HCT116 (cell line): ENCODE data around the gene TTC12. TPM values are rescaled to one million over a fixed set of nuclear protein-coding genes. Genes with fewer than 3 reads are reported as not detected.

Experiments used
- ATAC-seq: fragments of 200-7000 bp; cut with Tn5 transposase; 2 replicates; pipeline ENCODE4 v1.9.1; 2020; ENCODE audit warnings: mild to moderate bottlenecking, moderate library complexity
- BruUV-seq: library from RNA; stranded (reverse); fragments of 400-500 nt; replicated peaks from 2 replicates; lab custom pipeline; 2021; lab: Mats Ljungman, UMichigan
- CTCF ChIA-PET: fragments of 300-600 bp; sonication (Branson Sonifier 250); formaldehyde crosslinking; loops from one replicate; lab custom pipeline; 2021; ENCODE audit warnings: antibody characterized with exemption; lab: Charles Lee
- POLR2A ChIA-PET: fragments of 300-600, 350-600 bp; sonication (Branson Sonifier 250); formaldehyde crosslinking; loops from one replicate; lab custom pipeline; 2021; ENCODE audit warnings: antibody characterized with exemption; lab: Charles Lee
- RAD21 ChIA-PET, 2 experiments: fragments of 300-600 bp; sonication (Branson Sonifier 250); formaldehyde crosslinking; loops; one replicate each; lab custom pipeline; 2023; ENCODE audit warnings: low total read pairs in 2 of 2; ENCODE audit not compliant: uncharacterized antibody in 2 of 2, unreplicated experiment in 2 of 2, low non-redundant PET in 1 of 2; lab: Charles Lee
- DNase-seq: peaks from one replicate; pipeline ENCODE4 v3.0.0-alpha.2; 2010; ENCODE audit warnings: low read depth, low spot score
- H2AFZ ChIP-seq: fragments of 200-600 bp; shearing (Covaris generic), sonication (generic); 2 replicates; pipeline ENCODE4 v1.6.1; 2017; ENCODE audit warnings: low read depth, mixed run types, mixed read lengths, antibody characterized with exemption, low read length; ENCODE audit not compliant: poor library complexity, severe bottlenecking
- H3K27ac ChIP-seq: 2 replicates; pipeline ENCODE4 v1.5.1; 2012; ENCODE audit warnings: low read depth, low read length
- H3K27me3 ChIP-seq: fragments of 200-600 bp; sonication (generic); 2 replicates; pipeline ENCODE4 v1.6.1; 2016; ENCODE audit warnings: mixed run types, low read length, mixed read lengths; ENCODE audit not compliant: insufficient read depth
- H3K36me3 ChIP-seq, 2 experiments: fragments of 200-500 bp in 1 of 2; fragments of 200-600 bp in 1 of 2; sonication (Bioruptor generic) in 1 of 2; sonication (generic) in 1 of 2; 2 replicates each; pipeline versions ENCODE4 v1.5.1 to v1.6.1; 2014 to 2016; ENCODE audit warnings: low read length in 2 of 2, inconsistent platforms in 1 of 2, mixed read lengths in 1 of 2, mixed run types in 1 of 2; ENCODE audit not compliant: insufficient read depth in 2 of 2, control insufficient read depth in 1 of 2
- H3K4me1 ChIP-seq, 2 experiments: fragments of 200-600 bp in 1 of 2; sonication (generic) in 1 of 2; 2 replicates each; pipeline versions ENCODE4 v1.5.1 to v1.6.1; 2012 to 2017; ENCODE audit warnings: low read length in 2 of 2, inconsistent platforms in 1 of 2, mild to moderate bottlenecking in 1 of 2, mixed read lengths in 1 of 2, mixed run types in 1 of 2, moderate library complexity in 1 of 2; ENCODE audit not compliant: insufficient read depth in 2 of 2, control insufficient read depth in 1 of 2
- H3K4me2 ChIP-seq: fragments of 200-600 bp; sonication (generic); 2 replicates; pipeline ENCODE4 v1.6.1; 2017; ENCODE audit warnings: mixed run types, low read length, mixed read lengths
- H3K4me3 ChIP-seq, 2 experiments: fragments of 200-600 bp in 1 of 2; sonication (generic) in 1 of 2; replicated peaks in 1 of 2; 2 replicates each; pipeline ENCODE4 v1.5.1; 2011 to 2016; ENCODE audit warnings: low read length in 2 of 2, control low read depth in 1 of 2, low read depth in 1 of 2, mild to moderate bottlenecking in 1 of 2, mixed read lengths in 1 of 2, mixed run types in 1 of 2
- H3K79me2 ChIP-seq: fragments of 200-600 bp; sonication (generic); 2 replicates; pipeline ENCODE4 v1.6.1; 2017; ENCODE audit warnings: mild to moderate bottlenecking, mixed run types, low read length, moderate library complexity, mixed read lengths; ENCODE audit not compliant: insufficient read depth
- H3K9ac ChIP-seq: fragments of 200-600 bp; sonication (generic); 2 replicates; pipeline ENCODE4 v1.6.1; 2016; ENCODE audit warnings: low read length, mixed read lengths
- H3K9me2 ChIP-seq: fragments of 200-600 bp; sonication (generic), shearing (Covaris generic); 2 replicates; pipeline ENCODE4 v1.6.1; 2017; ENCODE audit warnings: mixed run types, mild to moderate bottlenecking, moderate library complexity; ENCODE audit not compliant: insufficient read depth
- H3K9me3 ChIP-seq, 2 experiments: fragments of 200-500 bp in 1 of 2; fragments of 200-600 bp in 1 of 2; sonication (Bioruptor generic) in 1 of 2; sonication (generic) in 1 of 2; 2 replicates each; pipeline ENCODE4 v1.6.1; 2014 to 2017; ENCODE audit warnings: low read length in 2 of 2, mixed read lengths in 2 of 2, inconsistent platforms in 1 of 2, low read depth in 1 of 2, mild to moderate bottlenecking in 1 of 2, mixed run types in 1 of 2, moderate library complexity in 1 of 2; ENCODE audit not compliant: control insufficient read depth in 1 of 2, insufficient read depth in 1 of 2
- H4K20me1 ChIP-seq: fragments of 200-600 bp; sonication (generic), shearing (Covaris generic); 2 replicates; pipeline ENCODE4 v1.6.1; 2017; ENCODE audit warnings: mixed run types, mild to moderate bottlenecking, moderate library complexity; ENCODE audit not compliant: insufficient read depth
- ATF3 ChIP-seq: IDR thresholded peaks from 2 replicates; pipeline ENCODE4 v1.6.1; 2012
- CBX3 ChIP-seq: IDR thresholded peaks from 2 replicates; pipeline ENCODE4 v1.6.1; 2012; ENCODE audit warnings: low read depth
- CEBPB ChIP-seq: IDR thresholded peaks from 2 replicates; pipeline ENCODE4 v1.6.1; 2012; ENCODE audit warnings: low read depth
- EGR1 ChIP-seq: IDR thresholded peaks from 2 replicates; pipeline ENCODE4 v1.6.1; 2012; ENCODE audit warnings: low read depth
- ELF1 ChIP-seq: IDR thresholded peaks from 2 replicates; pipeline ENCODE4 v1.6.1; 2012; ENCODE audit warnings: low read depth, borderline replicate concordance
- EZH2 ChIP-seq: fragments of 200-600 bp; sonication (generic); IDR thresholded peaks from 2 replicates; pipeline ENCODE4 v1.6.1; 2017; ENCODE audit warnings: antibody characterized with exemption, mixed run types
- EZH2phosphoT487 ChIP-seq: fragments of 200-600 bp; IDR thresholded peaks from 2 replicates; pipeline ENCODE4 v1.6.1; 2018; ENCODE audit warnings: antibody characterized with exemption, borderline replicate concordance
- FOSL1 ChIP-seq: IDR thresholded peaks from 2 replicates; pipeline ENCODE4 v1.6.1; 2012; ENCODE audit warnings: low read depth
- JUND ChIP-seq: IDR thresholded peaks from 2 replicates; pipeline ENCODE4 v1.6.1; 2012
- MAX ChIP-seq: IDR thresholded peaks from 2 replicates; pipeline ENCODE4 v1.6.1; 2012
- POLR2A ChIP-seq: IDR thresholded peaks from 2 replicates; pipeline ENCODE4 v1.7.0; 2011; ENCODE audit warnings: borderline replicate concordance; ENCODE audit not compliant: insufficient read depth, insufficient read length; ENCODE audit errors: extremely low read depth
- RAD21 ChIP-seq: IDR thresholded peaks from 2 replicates; pipeline ENCODE4 v1.6.1; 2012; ENCODE audit warnings: low read depth, mild to moderate bottlenecking
- REST ChIP-seq: IDR thresholded peaks from 2 replicates; pipeline ENCODE4 v1.6.1; 2012; ENCODE audit warnings: low read depth
- SIN3A ChIP-seq: IDR thresholded peaks from 2 replicates; pipeline ENCODE4 v1.6.1; 2012; ENCODE audit warnings: low read depth
- SP1 ChIP-seq: IDR thresholded peaks from 2 replicates; pipeline ENCODE4 v1.6.1; 2012; ENCODE audit warnings: low read depth
- SRF ChIP-seq: IDR thresholded peaks from 2 replicates; pipeline ENCODE4 v1.6.1; 2012; ENCODE audit warnings: low read depth
- YY1 ChIP-seq: IDR thresholded peaks from 2 replicates; pipeline ENCODE4 v1.6.1; 2011; ENCODE audit warnings: low read length, low read depth, moderate library complexity, mild to moderate bottlenecking; ENCODE audit not compliant: insufficient replicate concordance; ENCODE audit errors: extremely low read depth
- ZFX ChIP-seq: fragments of 450-650 bp; IDR thresholded peaks from 2 replicates; pipeline ENCODE4 v1.6.1; 2017
- intact Hi-C: fragments of 100-400 bp; cut with micrococcal nuclease; formaldehyde crosslinking; loops from 2 replicates; pipeline ENCODE4 v1.10.0; 2022
- total RNA-seq: library from RNA; stranded (reverse); gene quantifications from one replicate; pipeline ENCODE4 v1.2.1, GENCODE V29; 2021; ENCODE audit not compliant: unreplicated experiment
- TF ChIP-seq, protein P1 (sequence below): IDR thresholded peaks from 2 replicates; pipeline ENCODE4 v1.6.1; 2011; ENCODE audit warnings: mild to moderate bottlenecking, low read length, moderate library complexity; ENCODE audit not compliant: insufficient replicate concordance; ENCODE audit errors: extremely low read depth
- TF ChIP-seq, protein P2 (sequence below), 3 experiments: fragments of 200-600 bp in 1 of 3; sonication (generic) in 1 of 3; IDR thresholded peaks in 2 of 3; conservative IDR thresholded peaks in 1 of 3; 2 replicates each; pipeline ENCODE4 v1.5.1; 2012 to 2017; ENCODE audit warnings: low read depth in 2 of 3, low read length in 2 of 3, antibody characterized with exemption in 1 of 3, borderline replicate concordance in 1 of 3, control low read depth in 1 of 3, mild to moderate bottlenecking in 1 of 3, mixed read lengths in 1 of 3, mixed run types in 1 of 3, moderate library complexity in 1 of 3; ENCODE audit not compliant: insufficient read depth in 1 of 3

The TTC12 gene
- total RNA-seq, 1 experiment from 2014 or later: 12.6 TPM

DNA sequence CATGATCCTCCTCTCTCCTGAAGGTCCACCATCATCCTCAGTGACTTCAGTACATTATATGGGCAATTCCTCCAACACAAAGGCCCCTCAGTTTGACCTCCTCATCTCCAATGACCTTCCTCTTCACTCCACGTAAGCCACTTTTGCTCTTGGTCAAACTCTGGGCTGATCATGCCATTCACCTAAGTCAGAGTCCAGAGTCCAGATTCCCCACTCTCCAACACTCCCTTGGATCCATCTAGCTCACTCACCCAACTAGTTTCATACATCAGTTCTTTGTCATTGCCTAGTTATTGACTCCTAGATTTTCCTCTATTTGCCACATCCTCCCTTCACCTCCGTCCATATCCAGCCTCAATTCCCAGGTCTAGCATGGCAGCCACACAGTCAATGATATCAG, 30.5 kb upstream of the TTC12 start:
- RAD21 ChIA-PET: no interaction called here
- POLR2A ChIA-PET: no interaction called here

More for the DNA sequence above, 30.5 kb upstream of the TTC12 start:
- Histone ChIP-seq H3K4me3 (no peak overlapping the region), H3K27me3 (peaks cover 44% of the 10 kb centered on the region), H4K20me1 (no peaks in the 10 kb centered on the region), H3K79me2 (no peaks in the 10 kb centered on the region), H3K4me1 (no peaks in the 10 kb centered on the region), H3K9ac (no peak overlapping the region), H3K9me3 (no peaks in the 10 kb centered on the region), H3K9me2 (no peaks in the 10 kb centered on the region), H3K4me2 (no peak overlapping the region), H2AFZ (no peak overlapping the region), H3K36me3 (no peaks in the 10 kb centered on the region), H3K27ac (no peak overlapping the region)
- CTCF ChIA-PET: no interaction called here
- no peak for DNase-seq
- BruUV-seq: no TSS peak
- TF ChIP-seq FOSL1 (no peak), SRF (no peak), SIN3A (no peak), CBX3 (no peak), EZH2 (no peak), SP1 (no peak), EGR1 (no peak), REST (no peak), EZH2phosphoT487 (no peak), ATF3 (no peak), JUND (no peak), ZFX (no peak), POLR2A (no peak), RAD21 (no peak), MAX (no peak), ELF1 (no peak), CEBPB (no peak), YY1 (no peak)
- TF ChIP-seq, protein P1, sequence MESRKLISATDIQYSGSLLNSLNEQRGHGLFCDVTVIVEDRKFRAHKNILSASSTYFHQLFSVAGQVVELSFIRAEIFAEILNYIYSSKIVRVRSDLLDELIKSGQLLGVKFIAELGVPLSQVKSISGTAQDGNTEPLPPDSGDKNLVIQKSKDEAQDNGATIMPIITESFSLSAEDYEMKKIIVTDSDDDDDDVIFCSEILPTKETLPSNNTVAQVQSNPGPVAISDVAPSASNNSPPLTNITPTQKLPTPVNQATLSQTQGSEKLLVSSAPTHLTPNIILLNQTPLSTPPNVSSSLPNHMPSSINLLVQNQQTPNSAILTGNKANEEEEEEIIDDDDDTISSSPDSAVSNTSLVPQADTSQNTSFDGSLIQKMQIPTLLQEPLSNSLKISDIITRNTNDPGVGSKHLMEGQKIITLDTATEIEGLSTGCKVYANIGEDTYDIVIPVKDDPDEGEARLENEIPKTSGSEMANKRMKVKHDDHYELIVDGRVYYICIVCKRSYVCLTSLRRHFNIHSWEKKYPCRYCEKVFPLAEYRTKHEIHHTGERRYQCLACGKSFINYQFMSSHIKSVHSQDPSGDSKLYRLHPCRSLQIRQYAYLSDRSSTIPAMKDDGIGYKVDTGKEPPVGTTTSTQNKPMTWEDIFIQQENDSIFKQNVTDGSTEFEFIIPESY: no peak
- TF ChIP-seq, protein P2, sequence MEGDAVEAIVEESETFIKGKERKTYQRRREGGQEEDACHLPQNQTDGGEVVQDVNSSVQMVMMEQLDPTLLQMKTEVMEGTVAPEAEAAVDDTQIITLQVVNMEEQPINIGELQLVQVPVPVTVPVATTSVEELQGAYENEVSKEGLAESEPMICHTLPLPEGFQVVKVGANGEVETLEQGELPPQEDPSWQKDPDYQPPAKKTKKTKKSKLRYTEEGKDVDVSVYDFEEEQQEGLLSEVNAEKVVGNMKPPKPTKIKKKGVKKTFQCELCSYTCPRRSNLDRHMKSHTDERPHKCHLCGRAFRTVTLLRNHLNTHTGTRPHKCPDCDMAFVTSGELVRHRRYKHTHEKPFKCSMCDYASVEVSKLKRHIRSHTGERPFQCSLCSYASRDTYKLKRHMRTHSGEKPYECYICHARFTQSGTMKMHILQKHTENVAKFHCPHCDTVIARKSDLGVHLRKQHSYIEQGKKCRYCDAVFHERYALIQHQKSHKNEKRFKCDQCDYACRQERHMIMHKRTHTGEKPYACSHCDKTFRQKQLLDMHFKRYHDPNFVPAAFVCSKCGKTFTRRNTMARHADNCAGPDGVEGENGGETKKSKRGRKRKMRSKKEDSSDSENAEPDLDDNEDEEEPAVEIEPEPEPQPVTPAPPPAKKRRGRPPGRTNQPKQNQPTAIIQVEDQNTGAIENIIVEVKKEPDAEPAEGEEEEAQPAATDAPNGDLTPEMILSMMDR (IDR thresholded peaks at IDR 0.05 in 2 of 3, conservative IDR thresholded peaks at IDR 0.05 in 1 of 3; ENCODE audit: borderline replicate concordance in 1 of 3, insufficient read depth in 1 of 3, low read depth in 2 of 3, low read length in 2 of 3): no peak
- ATAC-seq: no peak
- intact Hi-C loops: loop anchor here (10.0 kb wide), 1 partner anchor 1719 kb away; no protein-coding TSS in a partner anchor
